Uterus (tissue), 4 donors: ENCODE measurements around the gene PCP4. TPM values are rescaled to one million over a fixed set of nuclear protein-coding genes. Genes with fewer than 3 reads are reported as not detected.

Experiments
- DNase-seq, 2 donors: peaks; one replicate each; pipeline ENCODE4 v3.0.0-alpha.2; 2019 to 2020
- H3K27ac ChIP-seq, 2 donors: fragments of 200-600 bp; sonication (generic); 1 replicate in 1 of 2; 2 replicates in 1 of 2; pipeline ENCODE4 v1.5.1; 2016 to 2018
- H3K27me3 ChIP-seq, 2 donors: fragments of 200-600 bp; sonication (generic); one replicate each; pipeline ENCODE4 v1.5.1; 2018 to 2019; ENCODE audit warnings: control low read depth in 1 of 2
- H3K36me3 ChIP-seq, 2 donors: fragments of 200-600 bp; sonication (generic); one replicate each; pipeline ENCODE4 v1.5.1; 2019; ENCODE audit warnings: control low read depth in 1 of 2
- H3K4me1 ChIP-seq, 2 donors: fragments of 200-600 bp; sonication (generic); one replicate each; pipeline ENCODE4 v1.5.1; 2018 to 2019; ENCODE audit warnings: control low read depth in 1 of 2
- H3K4me3 ChIP-seq, 2 donors: fragments of 200-600 bp; sonication (generic); 1 replicate in 1 of 2; 2 replicates in 1 of 2; pipeline ENCODE4 v1.5.1; 2018 to 2019; ENCODE audit warnings: mild to moderate bottlenecking in 1 of 2
- H3K9me3 ChIP-seq, 2 donors: fragments of 200-600 bp; sonication (generic); one replicate each; pipeline ENCODE4 v1.5.1; 2019; ENCODE audit warnings: control low read depth in 1 of 2
- CTCF ChIP-seq, 4 experiments: fragments of 200-600 bp in 2 of 4; fragments of 450-650 bp in 2 of 4; sonication (generic) in 2 of 4; IDR thresholded peaks; one replicate each; pipeline ENCODE4 v1.5.1; 2016 to 2019; ENCODE audit warnings: antibody characterized with exemption in 4 of 4, mild to moderate bottlenecking in 2 of 4, moderate library complexity in 1 of 4
- POLR2A ChIP-seq, 2 donors: fragments of 450-650 bp; IDR thresholded peaks; one replicate each; pipeline ENCODE4 v1.6.1; 2016; ENCODE audit warnings: antibody characterized with exemption in 2 of 2, mild to moderate bottlenecking in 1 of 2, moderate library complexity in 1 of 2
- intact Hi-C: fragments of 100-400 bp; cut with DNase I; formaldehyde crosslinking; loops from one replicate; pipeline ENCODE4 v1.15.1; 2023; ENCODE audit warnings: low total_unique reads
- total RNA-seq, 4 donors: library from RNA; depleted of rRNA in 3 of 4; stranded (reverse); fragments of >200 nt in 3 of 4; gene quantifications; one replicate each; pipeline versions ENCODE4 v1.1.0 to v1.2.4, GENCODE V29; 2014 to 2023
- donor health status: DM: yes; HTN: yes; CAD: no.

The PCP4 gene
- total RNA-seq, 4 donors from 2014 or later = 5.3 to 35.9 (median 20.3) TPM

GRCh38 chr21:39874759-39875158 lies 7.5 kb downstream of the PCP4 start:
- H3K9me3 ChIP-seq = no peaks in the 10 kb centered on the region
- H3K4me1 ChIP-seq = no peaks in the 10 kb centered on the region
- intact Hi-C loops = no loop called here
- no peak for TF ChIP-seq CTCF (IDR thresholded peaks at IDR 0.05)
- no peak for TF ChIP-seq POLR2A (IDR thresholded peaks at IDR 0.05)
- no peaks in the 10 kb centered on the region for H3K36me3 ChIP-seq
- no peak overlapping the region for H3K4me3 ChIP-seq
- H3K27me3 ChIP-seq = no peaks in the 10 kb centered on the region
- DNase-seq = no peak
- no peak overlapping the region for H3K27ac ChIP-seq

GRCh38 chr21:39881661-39882060 lies 14.4 kb downstream of the PCP4 start:
- Histone ChIP-seq H3K4me1 (no peaks in the 10 kb centered on the region), H3K9me3 (no peaks in the 10 kb centered on the region), H3K27ac (no peak overlapping the region), H3K36me3 (no peaks in the 10 kb centered on the region), H3K27me3 (no peaks in the 10 kb centered on the region), H3K4me3 (no peak overlapping the region)
- no peak for DNase-seq
- intact Hi-C loops = no loop called here
- TF ChIP-seq CTCF (IDR thresholded peaks at IDR 0.05) (no peak), POLR2A (IDR thresholded peaks at IDR 0.05) (no peak)

- no peak for DNase-seq
- no peak overlapping the region for H3K27ac ChIP-seq
- H3K4me3 ChIP-seq = no peak overlapping the region
- no peaks in the 10 kb centered on the region for H3K36me3 ChIP-seq
- intact Hi-C loops = no loop called here
- TF ChIP-seq POLR2A (IDR thresholded peaks at IDR 0.05) (no peak), CTCF (IDR thresholded peaks at IDR 0.05) (no peak)
- H3K27me3 ChIP-seq = no peaks in the 10 kb centered on the region
- no peaks in the 10 kb centered on the region for H3K9me3 ChIP-seq
- no peaks in the 10 kb centered on the region for H3K4me1 ChIP-seq
These were observed 15.1 kb downstream of the PCP4 start for GRCh38 chr21:39882151-39882838.

- H3K27me3 ChIP-seq = no peaks in the 10 kb centered on the region
- no peaks in the 10 kb centered on the region for H3K36me3 ChIP-seq
- no peaks in the 10 kb centered on the region for H3K9me3 ChIP-seq
- H3K4me1 ChIP-seq = no peaks in the 10 kb centered on the region
- TF ChIP-seq CTCF (IDR thresholded peaks at IDR 0.05) (no peak), POLR2A (IDR thresholded peaks at IDR 0.05) (no peak)
- intact Hi-C loops = no loop called here
- no peak for DNase-seq
- no peak overlapping the region for H3K4me3 ChIP-seq
- H3K27ac ChIP-seq = no peak overlapping the region
These were observed 15.6 kb downstream of the PCP4 start for GRCh38 chr21:39882839-39883195.

GRCh38 chr21:39885119-39885848 lies 18.0 kb downstream of the PCP4 start:
- intact Hi-C loops = no loop called here
- Histone ChIP-seq H3K27me3 (no peaks in the 10 kb centered on the region), H3K4me3 (no peak overlapping the region), H3K9me3 (no peaks in the 10 kb centered on the region), H3K27ac (peak overlapping the region; percentile 57 to 59), H3K36me3 (no peaks in the 10 kb centered on the region), H3K4me1 (no peaks in the 10 kb centered on the region)
- TF ChIP-seq POLR2A (IDR thresholded peaks at IDR 0.05) (no peak), CTCF (IDR thresholded peaks at IDR 0.05) (no peak)
- DNase-seq = peak; percentile 37 to 58
